Skin of body (tissue), 2 donors: Measurements from ENCODE around the gene TMCO5A. TPM values are rescaled to one million over a fixed set of nuclear protein-coding genes. Genes with fewer than 3 reads are reported as not detected.
"Not testable (repeated sequence)": the region's sequence is repeated elsewhere in the genome, so short reads cannot be mapped to it uniquely, and the experiment has no call there.

Experiments used
- DNase-seq: peaks from one replicate; lab custom pipeline; 2025; lab: John Stamatoyannopoulos, UW
- total RNA-seq: library from RNA; depleted of rRNA; stranded (reverse); fragments of >200 nt; gene quantifications from one replicate; pipeline ENCODE4 v1.2.3, GENCODE V29; 2014

The TMCO5A gene
- total RNA-seq = not detected

DNA sequence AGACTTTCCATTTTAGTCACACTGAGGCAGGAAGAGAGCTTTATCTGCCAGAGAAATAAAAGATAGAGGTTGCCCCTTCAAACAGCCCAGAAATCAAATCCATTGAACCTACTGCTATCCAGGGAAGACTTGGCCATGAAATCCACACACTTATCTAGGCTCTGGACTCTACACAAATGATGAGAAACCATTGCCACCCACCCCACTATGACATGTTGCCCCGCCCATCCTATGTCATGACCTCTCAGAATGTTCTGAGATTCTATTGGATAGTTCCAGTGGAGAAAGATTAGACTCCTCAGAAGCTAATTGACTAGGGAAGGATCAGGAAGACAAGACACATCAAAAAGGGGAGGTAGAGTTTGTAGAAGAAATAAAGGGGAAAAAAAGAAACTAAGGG lies at the start of gene TMCO5A:
Gene TMCO5A, plus strand, starts transcription at position 301 of the 400 bp plus-strand sequence. CDS start 1,684 bp downstream, outside the sequence.
- DNase-seq = no peak

DNA sequence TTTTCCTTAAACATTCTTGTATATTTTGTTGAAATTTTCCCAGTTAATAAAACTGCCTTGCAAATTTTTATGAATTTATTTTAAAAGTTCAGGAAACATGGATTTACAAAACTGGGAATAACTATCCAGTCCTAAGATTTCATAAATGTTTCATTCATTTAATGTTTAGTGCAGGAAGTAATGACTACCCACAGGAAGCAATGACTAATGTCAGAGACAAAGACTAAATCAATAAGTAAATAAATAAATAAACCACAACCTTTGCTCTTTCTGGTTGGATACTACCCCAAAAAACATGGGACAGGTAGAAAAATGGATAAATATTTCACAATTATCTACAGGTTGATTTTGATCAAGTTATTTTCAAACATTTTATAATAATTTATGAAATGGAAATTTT lies 48.8 kb upstream of the TMCO5A start:
- DNase-seq = no peak

DNA sequence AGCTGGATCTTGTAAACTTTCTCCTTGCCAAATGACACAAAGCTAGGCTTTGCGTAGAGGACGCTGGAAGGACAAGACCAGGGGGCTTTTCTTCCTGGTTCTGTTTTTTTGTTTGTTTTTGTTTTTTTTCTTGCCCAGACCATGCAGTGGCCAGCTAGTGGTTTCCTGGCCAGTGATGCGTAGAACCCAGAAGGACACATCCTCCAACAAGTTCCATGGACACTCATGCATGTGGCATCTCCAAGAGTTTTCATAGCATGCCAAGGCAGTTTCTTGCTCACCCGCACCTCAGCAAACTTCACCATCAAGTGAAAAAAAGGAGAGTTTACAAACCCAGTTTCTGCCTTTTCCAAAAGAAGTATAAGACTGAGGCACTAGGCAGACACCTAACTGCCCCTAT lies 46.1 kb upstream of the TMCO5A start:
- no peak for DNase-seq

DNA sequence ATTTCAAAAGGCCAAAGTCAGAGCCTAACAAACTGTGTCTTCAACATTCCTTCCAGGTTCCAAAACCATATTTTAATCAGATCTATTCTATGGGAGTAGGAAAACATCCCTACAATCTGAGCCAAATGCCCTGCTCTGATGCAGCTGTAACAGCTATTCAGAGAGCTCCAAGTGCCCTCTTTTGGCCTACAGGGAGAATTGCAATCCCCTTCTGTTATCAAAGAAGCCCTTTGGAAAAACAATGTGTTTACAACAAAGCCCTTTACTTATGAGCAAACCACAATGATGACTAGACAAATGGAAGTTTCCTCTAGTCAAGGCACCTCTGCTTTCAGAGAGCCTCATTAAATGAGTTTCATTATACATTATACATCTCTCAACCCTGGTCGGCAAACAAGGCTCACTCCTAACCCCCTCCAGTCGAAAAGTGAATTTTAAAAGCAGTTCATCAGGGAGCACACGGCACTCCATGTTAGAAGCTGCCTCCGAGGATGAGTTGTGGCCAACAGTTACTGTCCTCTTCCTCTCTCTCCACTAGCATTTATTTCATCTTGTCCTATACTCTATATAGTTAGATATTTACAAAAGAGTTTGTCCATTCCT lies 42.6 kb upstream of the TMCO5A start:
- DNase-seq = peak; percentile 39

DNA sequence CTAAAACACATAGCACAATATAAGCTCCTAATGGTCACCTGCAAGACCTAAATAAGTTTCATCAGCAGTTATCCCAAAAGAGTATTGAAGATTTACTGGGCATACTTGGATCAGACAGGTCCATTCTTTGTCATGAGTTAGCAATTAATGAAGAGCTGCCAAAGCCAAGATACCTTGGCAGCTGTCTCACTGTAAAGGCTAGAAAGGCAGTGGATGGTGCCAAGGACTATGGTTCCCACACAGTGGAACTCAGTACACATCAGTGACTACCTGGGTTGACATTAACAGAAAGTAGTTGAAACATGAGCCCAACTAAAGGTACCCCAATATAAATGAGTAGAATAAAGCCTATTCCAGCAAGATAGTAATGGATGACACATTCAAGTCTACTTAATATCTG lies 41.1 kb upstream of the TMCO5A start:
- DNase-seq = no peak

DNA sequence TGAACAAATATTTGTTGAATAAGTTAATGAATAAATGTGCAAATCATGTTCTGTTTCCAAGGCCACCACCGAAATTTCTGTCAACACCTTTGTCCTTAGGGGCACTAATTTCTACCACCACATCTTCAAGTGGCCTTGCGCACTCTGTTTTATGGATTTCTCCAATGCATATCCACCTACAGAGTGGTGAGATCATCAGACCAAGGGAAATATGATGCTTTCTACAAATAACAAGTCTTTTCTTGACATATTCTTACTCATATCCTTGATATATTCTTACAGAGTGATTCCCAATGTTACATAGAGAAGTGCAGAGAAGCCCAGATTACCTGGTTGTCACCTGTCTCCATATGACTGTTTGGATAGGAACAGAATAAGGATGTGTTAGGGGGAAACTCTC lies 36.1 kb upstream of the TMCO5A start:
- no peak for DNase-seq

DNA sequence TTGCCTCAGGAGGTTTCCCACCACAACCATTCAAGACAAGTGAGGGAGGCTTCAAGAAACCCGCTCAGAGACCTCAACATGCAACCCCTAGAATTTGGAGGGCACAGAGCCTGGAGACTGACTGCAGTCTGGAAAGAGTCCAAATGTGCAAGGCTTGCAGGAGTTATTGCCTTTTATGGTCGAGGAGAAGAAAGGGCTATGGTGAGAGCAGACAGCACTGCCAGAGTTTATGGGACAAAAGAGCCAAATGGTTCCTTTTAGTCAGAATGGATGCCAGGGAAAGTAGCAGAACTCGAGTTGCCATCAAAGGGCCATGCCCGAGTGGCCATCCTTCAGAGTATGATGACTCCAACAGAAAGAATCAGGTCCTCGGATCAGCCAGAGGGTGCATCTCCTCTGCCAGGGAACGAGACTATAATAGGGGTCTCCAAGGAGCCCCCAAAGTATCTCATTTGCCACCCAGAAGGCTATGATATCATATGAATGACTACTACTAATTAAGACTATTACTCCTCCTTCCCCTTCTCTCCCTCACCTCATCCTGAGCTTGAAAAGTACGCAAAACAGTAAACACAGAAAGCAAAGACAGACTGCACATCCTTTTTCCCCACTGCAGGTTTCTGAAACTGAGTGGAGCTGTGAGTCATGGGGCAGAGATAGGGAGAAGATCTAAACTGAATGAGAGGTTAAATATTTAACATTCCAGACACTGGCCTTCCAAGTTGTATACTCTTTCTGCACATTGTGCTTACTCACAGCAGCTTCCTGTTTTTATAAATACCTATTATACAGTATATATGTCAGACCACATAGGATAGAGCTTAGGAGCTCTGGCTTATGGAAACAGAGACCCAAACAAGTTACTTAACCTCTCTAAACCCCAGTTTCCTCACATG lies 33.9 kb upstream of the TMCO5A start:
- no peak for DNase-seq

DNA sequence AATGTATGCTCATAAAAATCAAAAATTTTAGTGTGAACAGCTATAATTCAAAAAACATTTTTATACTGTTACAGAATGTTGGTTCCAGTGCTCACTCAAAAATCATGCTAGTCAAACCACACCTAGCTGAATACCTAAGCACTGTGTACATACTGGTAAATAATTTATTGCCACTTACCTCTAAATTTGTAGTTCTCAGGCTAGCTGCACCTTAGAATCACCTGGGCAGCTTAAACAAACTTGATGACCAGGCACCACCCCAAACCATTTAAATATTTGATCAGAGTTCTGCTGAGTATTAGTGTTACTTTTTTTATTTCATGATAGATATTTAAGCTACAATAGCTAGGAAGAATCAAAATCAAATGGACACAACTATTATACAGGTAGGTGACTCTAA lies 32.3 kb upstream of the TMCO5A start:
- no peak for DNase-seq

DNA sequence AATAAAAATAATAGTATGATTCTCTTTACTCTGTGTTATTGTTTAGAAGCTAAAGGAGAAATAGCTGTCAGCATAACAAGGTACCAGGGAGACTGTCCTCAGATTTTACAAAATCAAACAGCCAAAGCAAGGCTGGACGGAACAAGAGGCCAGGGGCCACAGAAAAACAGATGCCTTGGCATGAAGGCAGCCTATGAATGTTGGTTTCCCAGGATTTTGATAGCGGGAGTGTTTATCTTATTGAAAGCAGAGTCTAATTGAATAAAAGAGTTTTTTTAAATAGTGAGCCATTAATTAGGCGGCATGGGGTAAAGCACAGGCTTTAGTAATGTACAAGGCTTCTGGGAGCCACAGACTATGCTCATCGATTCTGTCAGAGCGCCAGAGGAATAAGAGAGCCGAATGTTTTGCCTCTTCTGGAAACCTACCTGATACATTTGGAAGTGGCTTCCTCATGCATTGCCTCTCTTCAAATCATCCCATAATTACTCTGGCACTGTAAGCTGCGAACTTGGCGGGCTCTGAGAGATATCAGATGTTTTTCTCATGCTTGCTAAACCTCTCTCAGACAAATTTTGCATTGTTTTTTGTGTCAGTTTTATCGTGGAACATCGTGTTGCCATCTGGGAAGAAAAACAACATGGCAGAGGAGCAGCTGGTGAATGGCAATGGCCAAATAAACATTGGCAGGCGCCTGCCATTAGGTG lies 30.4 kb upstream of the TMCO5A start:
- no peak for DNase-seq

DNA sequence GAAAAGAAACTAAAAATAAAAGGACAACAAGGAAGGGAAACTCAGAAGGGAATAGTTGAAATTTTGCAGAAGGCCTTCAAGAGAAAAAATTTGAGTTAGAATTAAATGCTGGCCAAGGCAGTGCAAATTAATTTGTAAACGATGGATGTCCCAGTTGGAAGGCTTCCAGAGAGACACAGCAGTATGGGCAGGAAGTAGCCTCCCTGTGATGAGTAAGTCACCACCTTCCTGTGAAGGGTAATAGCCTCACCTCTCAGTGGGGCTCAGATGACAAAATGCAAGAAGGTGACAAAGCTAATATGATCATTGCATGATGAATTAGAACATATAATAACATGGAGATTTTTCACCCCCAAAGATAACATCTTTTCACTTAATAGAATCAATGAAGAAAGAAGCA lies 27.3 kb upstream of the TMCO5A start:
- DNase-seq = no peak

DNA sequence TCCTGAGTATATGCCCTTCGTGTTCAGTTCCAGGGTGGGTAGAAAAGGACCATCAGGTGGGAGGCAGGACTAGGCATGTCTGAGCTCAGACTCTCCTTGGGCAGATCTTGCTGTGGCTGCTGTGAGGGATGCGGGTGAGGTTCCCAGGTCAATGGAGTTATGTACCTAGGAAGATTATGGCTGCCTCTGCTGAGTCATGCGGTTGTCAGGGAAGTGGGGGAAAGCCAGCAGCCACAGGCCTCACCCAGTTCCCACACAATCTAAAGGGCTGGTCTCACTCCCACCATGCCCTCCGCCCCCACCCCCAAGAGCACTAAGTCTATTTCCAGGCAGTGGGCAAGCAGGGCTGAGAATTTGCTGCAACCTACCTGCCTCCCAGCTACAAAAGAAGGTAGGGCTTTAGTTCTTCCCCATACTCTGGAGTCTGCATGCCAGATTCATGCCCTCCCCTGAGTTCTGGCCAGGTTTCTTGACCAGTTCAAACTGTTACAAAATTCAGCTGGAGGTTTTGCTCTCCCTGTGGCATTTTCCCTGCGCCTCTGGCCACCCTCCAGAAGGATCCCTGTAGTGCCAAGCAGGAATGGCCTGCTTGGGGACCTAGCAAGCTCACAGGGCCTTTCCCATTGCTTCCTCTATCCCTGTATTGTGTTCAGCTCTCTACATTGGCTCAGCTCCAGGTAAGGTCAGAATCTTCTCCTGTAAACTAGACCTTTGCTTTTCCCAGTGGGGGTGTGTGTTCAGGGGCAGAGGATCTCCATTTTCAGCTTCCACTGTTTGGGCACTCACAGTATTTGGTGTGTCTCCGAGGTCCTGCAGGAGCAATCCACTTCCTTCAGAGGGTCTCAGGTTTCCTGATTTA lies 12.7 kb upstream of the TMCO5A start:
- peak; percentile 1 for DNase-seq

DNA sequence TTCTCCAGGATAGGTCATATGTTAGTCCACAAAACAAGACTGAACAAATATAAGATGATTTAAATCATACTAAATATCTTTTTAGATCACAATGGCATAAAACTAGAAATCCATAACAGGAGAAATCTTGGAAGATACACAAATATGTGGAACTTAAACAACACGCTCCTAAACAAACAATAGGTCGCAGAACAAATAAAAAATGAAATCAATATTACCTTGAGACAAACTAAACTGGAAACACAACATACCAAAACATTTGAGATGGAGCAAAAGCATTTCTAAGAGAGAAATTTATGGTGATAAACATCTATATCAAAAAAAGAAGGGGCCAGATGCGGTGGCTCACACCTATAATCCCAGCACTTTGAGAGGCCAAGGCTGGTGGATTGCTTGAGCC lies 8.3 kb upstream of the TMCO5A start:
- DNase-seq = no peak

DNA sequence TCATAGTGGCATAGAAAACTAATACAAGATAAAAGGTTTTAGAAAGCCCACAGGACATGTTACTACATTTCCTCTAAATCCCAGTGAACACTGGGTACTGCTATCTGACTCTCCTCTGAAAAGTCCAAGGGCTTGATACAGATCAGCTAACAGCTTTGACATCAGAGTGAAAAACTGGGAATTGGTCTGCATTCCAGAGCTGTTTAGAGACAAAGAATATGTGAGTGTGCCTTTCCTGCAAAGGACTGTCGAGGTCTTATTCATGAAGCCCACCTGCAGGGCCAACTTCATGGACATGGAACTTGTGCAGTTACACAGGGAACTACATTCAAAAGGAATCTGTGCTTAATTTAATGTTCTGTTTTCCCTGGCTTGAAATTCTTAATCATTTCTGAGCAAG lies 5.2 kb upstream of the TMCO5A start:
- DNase-seq = no peak

DNA sequence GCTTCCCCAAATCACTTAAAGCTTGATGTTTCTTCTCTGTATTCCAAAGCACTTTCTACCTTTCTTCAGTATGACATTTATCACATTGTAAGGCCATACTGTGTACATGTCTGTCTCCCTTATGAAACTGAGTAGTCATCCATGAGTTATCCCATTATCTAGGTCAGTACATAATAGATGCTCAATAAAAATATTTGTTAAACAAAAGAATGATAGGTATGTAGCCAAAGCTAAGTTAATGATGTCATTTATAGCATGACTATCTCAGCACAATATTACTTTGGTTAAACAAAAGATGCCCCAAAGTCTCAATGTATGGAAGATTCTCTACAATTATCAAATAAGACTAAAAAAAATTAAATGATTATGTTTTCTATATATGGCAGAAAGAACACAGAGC lies 3.1 kb upstream of the TMCO5A start:
- DNase-seq = no peak

DNA sequence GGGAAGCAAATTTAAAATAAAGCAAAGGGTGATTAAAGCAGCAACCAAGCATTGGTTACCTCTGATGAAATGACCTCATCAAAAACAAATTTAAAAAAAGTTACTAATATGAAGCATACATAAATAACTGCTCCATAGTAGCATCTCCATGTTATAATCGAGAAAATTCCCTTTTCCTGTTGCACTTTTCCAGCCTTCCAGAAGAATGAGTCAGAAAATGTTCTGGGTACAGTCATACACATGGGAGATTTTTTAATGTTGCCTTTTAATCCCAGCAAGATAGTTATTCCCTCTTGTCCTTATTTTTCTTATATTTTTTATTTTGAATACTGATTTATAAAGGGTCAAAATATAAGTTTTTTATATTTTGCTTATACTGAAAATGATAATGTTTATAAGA lies 2.6 kb upstream of the TMCO5A start:
- DNase-seq = no peak

DNA sequence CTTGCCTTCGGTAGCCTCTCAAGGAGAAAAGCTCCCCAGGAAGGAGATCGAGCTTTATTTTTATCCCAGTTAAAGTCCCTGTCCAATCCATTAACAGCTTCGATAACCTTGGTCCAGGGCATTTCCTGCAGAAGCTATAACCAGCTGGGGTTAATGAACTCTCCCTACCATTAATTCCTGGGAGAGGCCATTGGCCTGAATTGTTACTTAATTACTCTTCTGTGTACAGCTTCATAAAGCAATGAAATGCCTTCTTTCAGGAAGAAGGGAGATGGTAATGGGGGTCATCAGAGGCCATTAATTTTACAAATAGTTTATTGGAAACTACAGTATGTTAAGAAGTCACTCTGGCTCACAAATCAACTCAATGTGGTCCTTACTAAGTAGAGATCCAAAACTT lies 1.9 kb upstream of the TMCO5A start:
- no peak for DNase-seq

DNA sequence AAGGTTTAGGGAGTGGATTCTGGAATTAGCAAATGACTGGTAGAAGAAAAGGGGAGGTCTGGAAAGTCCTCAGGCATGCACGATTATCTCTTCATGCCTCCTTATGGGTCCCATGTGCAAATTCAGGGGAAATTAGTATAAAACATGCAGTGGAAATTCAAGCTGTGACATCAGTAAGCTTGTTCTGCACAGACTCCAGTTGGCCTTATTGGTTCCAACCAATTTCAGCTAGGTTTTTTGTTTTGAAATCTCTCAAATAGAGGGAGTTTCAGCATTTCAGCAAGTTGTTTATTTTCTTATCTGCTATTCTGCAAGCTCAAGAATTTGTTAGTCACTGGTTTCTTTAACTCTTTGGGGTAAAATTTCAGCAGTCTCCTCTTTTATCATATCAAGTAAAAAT lies 774 bp upstream of the TMCO5A start:
- no peak for DNase-seq

DNA sequence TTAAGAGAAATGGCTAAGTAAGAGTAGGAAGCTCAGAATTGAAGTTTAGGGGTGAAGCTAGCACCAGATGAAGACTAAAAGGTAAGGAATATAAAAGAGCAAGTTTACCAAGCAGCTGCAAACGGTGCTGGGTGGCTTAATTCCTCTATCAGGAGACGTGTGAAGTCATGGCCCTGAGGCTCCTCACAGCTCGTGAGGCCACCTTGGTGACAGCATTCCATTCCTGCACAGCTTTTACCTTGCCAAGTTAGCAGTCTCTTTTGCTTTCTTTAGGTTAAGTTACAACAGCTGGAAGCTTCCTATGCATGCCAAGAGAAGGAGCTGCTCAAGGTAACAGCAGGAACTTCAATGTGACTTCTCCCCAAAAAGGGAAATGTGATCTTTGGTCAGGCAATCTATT lies 6.4 kb downstream of the TMCO5A start:
- DNase-seq = no peak

DNA sequence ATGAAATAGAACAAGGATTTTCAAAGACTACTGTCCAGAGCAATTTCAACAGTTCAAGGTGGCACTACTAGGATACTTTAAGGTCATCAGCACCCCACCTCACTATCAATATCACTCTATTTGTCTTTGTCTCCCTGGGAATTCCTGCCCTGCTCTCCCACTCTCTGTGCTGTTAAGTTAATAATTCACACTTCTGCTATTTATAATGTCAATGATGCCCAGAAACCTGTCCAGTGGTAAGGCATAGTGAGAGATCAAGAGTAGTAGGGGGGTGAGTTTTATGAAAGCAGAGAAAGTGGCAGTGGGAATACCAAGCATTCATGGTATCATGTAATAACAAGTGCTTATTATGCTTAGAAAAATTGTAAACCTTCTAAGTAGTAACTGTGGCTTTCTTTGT lies 7.3 kb downstream of the TMCO5A start:
- no peak for DNase-seq

DNA sequence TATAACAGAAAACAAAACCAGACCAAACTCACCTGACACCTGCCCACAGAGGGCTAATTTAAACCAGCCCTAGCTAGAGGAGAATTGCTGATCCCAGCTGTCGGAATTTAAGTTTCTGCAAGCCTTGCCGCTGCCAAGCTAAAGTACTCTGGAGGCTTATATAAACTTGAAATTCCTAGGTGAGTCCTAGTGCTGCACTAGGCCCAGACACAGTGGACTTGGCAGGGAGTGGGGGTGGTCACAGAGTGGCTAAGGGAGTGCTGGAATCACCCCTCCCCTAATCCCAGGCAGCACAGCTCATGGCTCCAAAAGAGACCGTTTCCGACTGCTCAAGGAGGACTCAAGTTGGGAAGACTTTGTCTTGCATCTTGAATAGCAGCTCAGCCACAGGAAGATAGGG lies 17.6 kb downstream of the TMCO5A start:
- no peak for DNase-seq

DNA sequence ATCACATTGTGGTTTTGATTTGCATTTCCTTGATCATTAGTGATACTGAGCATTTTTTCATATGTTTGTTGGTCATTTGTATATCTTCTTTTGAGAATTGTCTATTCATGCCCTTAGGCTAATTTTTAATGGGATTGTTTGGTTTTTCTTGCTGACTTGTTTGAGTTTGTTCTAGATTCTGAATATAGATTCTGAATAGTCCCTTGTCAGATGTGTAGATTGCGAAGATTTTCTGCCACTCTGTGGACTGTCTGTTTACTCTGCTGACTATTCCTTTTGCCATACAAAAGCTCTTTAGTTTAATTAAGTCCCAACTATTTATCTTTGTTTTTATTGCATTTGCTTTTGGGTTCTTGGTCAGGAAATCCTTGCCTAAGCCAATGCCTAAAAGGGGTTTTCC lies 26.3 kb downstream of the TMCO5A start:
- DNase-seq = not testable (repeated sequence)

DNA sequence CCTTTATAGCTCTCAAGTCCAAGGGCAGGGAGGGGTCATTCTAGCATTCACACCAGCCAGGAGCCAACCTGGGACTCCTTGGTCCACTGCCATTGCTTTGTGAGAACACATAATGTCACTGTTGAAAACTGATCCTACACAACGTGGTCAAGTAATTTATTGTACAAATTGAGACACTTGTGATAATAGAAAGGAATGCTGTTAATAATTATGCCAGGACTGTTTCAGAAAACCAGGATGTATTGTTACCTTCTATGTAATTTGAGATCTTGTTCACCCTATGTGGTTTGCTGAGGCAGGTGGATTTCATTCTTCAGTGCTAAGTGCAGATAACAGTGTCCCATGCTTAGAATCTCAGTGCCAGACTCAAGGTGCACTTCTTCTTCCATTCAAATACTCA lies 33.3 kb downstream of the TMCO5A start:
- no peak for DNase-seq
